GM12865 (cell line): ENCODE data around the gene CLEC20A.

Experiments
- DNase-seq: peaks from one replicate; pipeline ENCODE4 v3.0.0; 2010; ENCODE audit warnings: low read depth
- H3K4me3 ChIP-seq: 2 replicates; pipeline ENCODE4 v1.5.1; 2011; ENCODE audit warnings: mild to moderate bottlenecking, low read depth, low read length, control low read depth
- TF ChIP-seq, protein P1 (sequence below): IDR thresholded peaks from 2 replicates; pipeline ENCODE4 v1.5.1; 2011; ENCODE audit warnings: low read length, control low read depth, low read depth, inconsistent platforms; ENCODE audit not compliant: insufficient read depth; ENCODE audit errors: missing control alignments

The CLEC20A gene

DNA sequence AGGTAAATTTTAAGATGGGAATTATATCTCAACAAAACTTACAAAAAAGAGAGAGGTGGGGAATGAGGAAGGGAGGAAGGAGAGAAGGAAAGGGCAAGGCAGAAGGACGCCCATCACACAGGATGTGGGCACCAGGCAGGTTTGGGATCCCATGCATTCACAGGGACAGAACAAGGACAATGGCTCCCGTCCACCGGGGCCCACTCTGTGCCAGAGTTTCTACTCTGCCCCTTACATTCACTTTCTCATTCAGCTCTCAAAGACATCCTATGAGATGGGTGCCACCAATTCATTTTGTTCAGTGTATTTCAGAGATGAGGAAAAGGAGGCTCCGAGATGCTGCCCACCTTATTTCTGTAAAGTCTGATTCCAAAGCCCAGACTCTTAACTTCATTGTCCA lies 7.4 kb downstream of the CLEC20A start:
- TF ChIP-seq, protein P1, sequence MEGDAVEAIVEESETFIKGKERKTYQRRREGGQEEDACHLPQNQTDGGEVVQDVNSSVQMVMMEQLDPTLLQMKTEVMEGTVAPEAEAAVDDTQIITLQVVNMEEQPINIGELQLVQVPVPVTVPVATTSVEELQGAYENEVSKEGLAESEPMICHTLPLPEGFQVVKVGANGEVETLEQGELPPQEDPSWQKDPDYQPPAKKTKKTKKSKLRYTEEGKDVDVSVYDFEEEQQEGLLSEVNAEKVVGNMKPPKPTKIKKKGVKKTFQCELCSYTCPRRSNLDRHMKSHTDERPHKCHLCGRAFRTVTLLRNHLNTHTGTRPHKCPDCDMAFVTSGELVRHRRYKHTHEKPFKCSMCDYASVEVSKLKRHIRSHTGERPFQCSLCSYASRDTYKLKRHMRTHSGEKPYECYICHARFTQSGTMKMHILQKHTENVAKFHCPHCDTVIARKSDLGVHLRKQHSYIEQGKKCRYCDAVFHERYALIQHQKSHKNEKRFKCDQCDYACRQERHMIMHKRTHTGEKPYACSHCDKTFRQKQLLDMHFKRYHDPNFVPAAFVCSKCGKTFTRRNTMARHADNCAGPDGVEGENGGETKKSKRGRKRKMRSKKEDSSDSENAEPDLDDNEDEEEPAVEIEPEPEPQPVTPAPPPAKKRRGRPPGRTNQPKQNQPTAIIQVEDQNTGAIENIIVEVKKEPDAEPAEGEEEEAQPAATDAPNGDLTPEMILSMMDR: no peak
- DNase-seq: no peak
- H3K4me3 ChIP-seq: no peak overlapping the region

DNA sequence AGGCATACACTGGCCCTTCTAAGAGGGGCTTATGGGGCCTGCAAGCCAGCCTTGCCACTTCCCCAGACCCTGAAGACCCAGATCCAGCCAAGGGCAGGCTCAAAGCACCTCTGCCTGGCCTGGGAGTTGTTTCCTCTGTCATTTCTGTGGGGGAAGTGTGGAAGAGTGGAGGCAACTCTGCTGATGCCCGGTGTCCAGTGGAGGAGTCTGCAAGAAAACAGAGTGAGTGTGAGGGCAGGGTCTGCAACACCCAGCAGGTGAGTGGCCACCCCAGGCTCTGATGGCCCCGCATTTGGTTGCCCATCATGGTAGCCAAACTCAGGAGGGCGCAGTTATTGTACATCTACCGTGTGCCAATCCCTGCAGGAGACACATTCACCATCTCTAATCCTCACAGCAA lies 8.4 kb downstream of the CLEC20A start:
- no peak for DNase-seq
- H3K4me3 ChIP-seq: no peak overlapping the region
- TF ChIP-seq, protein P1: no peak

DNA sequence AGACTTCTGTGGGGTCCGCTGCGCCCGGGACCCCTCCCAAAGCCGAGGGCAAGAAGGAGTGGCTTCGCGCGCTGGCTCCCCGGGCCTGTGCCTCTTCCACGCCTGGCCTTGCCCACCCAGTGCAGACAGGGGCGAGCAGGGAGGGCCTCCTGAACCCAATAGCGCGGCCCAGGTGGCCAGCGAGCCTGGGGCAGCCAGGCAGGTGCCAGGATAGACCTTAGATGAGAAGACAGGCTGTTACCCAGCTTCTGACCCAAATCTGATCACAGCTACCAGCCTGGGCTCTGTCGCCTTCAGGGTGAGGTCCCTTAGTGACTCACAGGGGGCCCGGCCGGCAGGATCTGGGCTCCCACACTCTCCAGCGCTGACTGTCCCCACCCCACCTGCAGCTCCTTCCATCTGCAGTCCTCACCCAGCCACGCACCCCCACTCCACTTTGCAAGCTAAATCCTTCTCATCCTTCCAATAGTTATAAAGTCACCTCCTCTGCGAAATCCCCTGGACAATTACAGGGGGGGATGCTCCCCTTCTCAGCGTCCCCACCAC lies 9.6 kb downstream of the CLEC20A start:
- TF ChIP-seq, protein P1: no peak
- H3K4me3 ChIP-seq: no peak overlapping the region
- DNase-seq: no peak

DNA sequence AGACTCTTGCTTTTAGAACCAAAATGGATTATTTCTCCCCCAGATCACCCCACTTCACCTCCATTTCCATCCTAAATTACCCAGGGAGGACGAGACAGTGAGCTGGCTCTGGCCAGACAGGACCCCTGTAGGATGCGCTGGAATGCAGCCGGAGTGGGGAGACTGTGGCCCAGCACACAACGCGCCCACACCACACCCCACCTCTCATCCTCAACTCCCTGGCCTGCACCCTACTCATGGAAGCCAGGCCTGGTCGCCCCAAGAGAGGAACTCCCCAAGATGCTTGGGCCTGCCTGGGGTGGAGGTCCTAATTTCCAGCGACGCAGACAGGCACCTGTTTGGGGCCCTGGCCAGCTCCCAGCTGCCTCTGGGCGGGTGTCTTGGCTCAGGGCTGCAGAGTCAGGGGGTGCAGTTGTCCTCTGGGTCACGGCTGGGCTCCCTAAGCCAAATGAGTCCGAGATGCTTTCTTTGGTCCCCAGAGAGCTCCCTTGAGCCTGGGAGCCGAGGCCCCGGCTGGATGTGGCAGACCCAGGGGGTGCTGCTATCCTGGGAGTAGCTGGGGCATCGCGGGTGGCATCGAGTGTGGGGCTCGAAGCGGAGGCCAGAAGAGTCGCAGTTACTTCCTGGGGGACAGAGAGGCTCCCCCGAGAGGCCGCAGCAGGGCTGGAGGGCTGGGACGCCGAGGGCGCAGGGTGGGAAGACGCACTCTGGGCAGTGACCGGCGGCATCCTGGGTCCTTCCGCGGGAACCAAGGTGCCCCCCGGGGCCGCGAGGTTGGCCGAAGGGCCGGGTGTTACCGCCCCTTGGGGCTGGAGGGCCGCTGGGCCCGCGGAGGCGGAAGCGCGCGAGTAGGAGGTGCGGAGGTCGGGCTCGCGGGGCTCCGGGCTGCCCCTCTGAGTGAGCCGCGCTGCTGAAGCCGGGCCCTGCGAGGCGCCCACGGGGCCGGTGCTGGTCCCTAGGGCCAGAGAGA lies 10.4 kb downstream of the CLEC20A start:
- no peak overlapping the region for H3K4me3 ChIP-seq
- no peak for DNase-seq
- TF ChIP-seq, protein P1: no peak

DNA sequence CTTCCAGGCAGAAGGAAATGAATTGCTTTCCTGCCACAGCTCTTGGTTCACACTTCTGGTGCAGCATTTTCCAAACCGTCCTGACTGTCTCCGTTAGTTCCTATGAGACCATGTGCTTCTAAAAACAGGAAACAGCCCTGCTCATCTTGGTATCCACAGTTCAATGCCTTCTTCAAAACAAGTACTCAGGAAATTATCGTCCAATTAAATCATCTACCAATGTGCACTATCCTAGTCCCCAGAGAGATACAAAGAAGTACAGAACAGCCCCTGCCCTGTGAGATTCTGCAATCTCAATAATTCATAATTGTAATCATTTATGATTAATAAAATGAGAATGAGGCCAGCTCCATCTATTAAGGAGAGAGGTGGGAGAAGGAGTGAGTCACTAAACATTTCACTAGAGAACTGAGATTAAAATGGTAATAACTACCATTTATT lies 11.2 kb downstream of the CLEC20A start:
- no peak for DNase-seq
- no peak overlapping the region for H3K4me3 ChIP-seq

DNA sequence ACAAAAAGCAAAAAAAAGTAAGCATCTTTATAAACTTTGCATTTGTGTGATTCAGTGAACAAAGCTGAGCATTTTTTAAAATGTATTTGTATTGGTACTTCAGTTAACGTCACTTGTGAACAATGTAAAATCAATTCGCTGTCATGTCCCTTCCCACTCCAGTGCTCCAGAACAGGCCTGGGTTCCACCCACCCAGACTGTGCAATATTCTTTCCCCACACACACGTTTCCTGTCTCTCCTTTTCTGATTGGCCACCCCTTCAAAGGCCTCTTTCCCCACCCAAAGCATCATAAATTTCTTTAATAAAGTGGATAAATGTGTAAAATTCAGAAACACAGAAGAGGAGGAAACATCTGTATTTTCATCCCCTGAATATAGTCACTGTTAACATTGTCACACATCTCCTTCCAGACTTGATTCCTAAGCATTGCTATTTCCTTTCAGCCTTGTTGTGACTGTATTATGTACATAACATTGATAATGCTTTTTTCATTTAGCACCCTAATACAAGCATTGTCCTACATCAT lies 12.0 kb downstream of the CLEC20A start:
- TF ChIP-seq, protein P1: no peak
- no peak overlapping the region for H3K4me3 ChIP-seq
- no peak for DNase-seq

More for the DNA sequence above, 11.2 kb downstream of the CLEC20A start:
- TF ChIP-seq, protein P1: no peak
